ENCODE results near the gene VMO1. TPM values are rescaled to one million over a fixed set of nuclear protein-coding genes. Genes with fewer than 3 reads are reported as not detected.

VMO1 gene
- total RNA-seq, 1 donor from 2014 or later: 0.89 TPM

GRCh38 chr17:4800462-4801196 is 14.5 kb upstream of the VMO1 start:
- no peak for DNase-seq (ENCODE audit: low spot score)

GRCh38 chr17:4796552-4796920 is 10.4 kb upstream of the VMO1 start:
- DNase-seq (ENCODE audit: low spot score): no peak

GRCh38 chr17:4795168-4795567 is 9.0 kb upstream of the VMO1 start:
- DNase-seq (ENCODE audit: low spot score): no peak

GRCh38 chr17:4790705-4791088 is 4.5 kb upstream of the VMO1 start:
- no peak for DNase-seq (ENCODE audit: low spot score)

- DNase-seq (ENCODE audit: low spot score): peak; percentile 86
Measured at GRCh38 chr17:4789951-4790704, 4.0 kb upstream of the VMO1 start.

GRCh38 chr17:4789701-4789950 is 3.5 kb upstream of the VMO1 start:
- DNase-seq (ENCODE audit: low spot score): no peak

- no peak for DNase-seq (ENCODE audit: low spot score)
Measured at GRCh38 chr17:4788807-4789700, 2.9 kb upstream of the VMO1 start, which contains the start of gene GLTPD2. TSS of gene GLTPD2 (plus strand) at chr17:4788964. CDS start at chr17:4789012, 48 bp downstream.

- no peak for DNase-seq (ENCODE audit: low spot score)
Measured at GRCh38 chr17:4788159-4788806, 2.1 kb upstream of the VMO1 start.

- no peak for DNase-seq (ENCODE audit: low spot score)
Measured at GRCh38 chr17:4786516-4786915, 352 bp upstream of the VMO1 start.

GRCh38 chr17:4785311-4786105 is 656 bp downstream of the VMO1 start:
- DNase-seq (ENCODE audit: low spot score): no peak

- DNase-seq (ENCODE audit: low spot score): no peak
Measured at GRCh38 chr17:4782652-4783051, 3.5 kb downstream of the VMO1 start.

GRCh38 chr17:4780325-4780955 is 5.7 kb downstream of the VMO1 start:
- DNase-seq (ENCODE audit: low spot score): no peak

- no peak for DNase-seq (ENCODE audit: low spot score)
Measured at GRCh38 chr17:4777969-4778760, 8.0 kb downstream of the VMO1 start.

GRCh38 chr17:4772235-4772613 is 13.9 kb downstream of the VMO1 start:
- DNase-seq (ENCODE audit: low spot score): no peak

- no peak for DNase-seq (ENCODE audit: low spot score)
Measured at GRCh38 chr17:4771519-4772234, 14.5 kb downstream of the VMO1 start, which contains the start of gene TM4SF5. TSS of gene TM4SF5 (plus strand) at chr17:4771886. CDS start at chr17:4771923, 37 bp downstream.

GRCh38 chr17:4769628-4770027 is 16.5 kb downstream of the VMO1 start:
- DNase-seq (ENCODE audit: low spot score): no peak

GRCh38 chr17:4768298-4768697 is 17.9 kb downstream of the VMO1 start:
- no peak for DNase-seq (ENCODE audit: low spot score)

GRCh38 chr17:4766723-4767122 is 19.4 kb downstream of the VMO1 start:
- no peak for DNase-seq (ENCODE audit: low spot score)

- DNase-seq (ENCODE audit: low spot score): no peak
Measured at GRCh38 chr17:4766201-4766600, 20.0 kb downstream of the VMO1 start.

Measured in ureter (tissue), 1 donor.